ENCODE data around the gene PIAS3.

The PIAS3 gene

DNA sequence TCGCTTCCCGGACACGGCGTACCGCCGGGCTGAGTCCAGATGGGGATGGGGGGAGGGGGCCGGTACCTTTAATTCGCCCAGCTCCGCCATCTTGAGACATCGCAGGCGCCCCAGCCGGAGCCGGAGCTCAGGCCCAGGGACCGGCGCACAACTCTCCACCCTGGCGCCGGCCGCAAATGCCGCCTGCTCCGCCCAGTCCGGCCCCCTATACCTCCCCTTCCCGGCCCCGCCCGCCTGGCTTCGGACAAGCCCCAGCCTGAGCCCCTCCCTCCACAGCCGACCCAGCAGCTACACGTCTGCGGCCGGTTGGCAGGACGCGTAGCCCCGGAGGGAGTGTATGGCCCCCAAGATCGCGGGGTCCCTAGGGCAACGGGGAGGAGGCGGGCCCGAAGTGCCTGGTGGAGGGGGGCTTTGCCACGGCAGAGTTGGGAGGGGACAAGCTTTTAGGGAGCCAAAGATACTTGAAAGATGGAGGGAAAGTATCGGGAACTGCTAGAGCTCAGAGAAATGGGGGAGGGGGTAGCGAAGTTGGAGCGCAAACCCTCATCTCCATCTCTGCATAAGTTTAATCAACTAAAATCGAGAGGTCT is at the start of gene PIAS3:
PIAS3 (minus strand) TSS at position 181 of the 590 bp plus-strand sequence; CDS start at position 90, 91 bp downstream.
- H3K4me3 ChIP-seq (ENCODE audit: low read length), result peak within 1 kb of the TSS; percentile 74
- peak; percentile 75 for DNase-seq (ENCODE audit: low read depth)
- TF ChIP-seq, protein P1, sequence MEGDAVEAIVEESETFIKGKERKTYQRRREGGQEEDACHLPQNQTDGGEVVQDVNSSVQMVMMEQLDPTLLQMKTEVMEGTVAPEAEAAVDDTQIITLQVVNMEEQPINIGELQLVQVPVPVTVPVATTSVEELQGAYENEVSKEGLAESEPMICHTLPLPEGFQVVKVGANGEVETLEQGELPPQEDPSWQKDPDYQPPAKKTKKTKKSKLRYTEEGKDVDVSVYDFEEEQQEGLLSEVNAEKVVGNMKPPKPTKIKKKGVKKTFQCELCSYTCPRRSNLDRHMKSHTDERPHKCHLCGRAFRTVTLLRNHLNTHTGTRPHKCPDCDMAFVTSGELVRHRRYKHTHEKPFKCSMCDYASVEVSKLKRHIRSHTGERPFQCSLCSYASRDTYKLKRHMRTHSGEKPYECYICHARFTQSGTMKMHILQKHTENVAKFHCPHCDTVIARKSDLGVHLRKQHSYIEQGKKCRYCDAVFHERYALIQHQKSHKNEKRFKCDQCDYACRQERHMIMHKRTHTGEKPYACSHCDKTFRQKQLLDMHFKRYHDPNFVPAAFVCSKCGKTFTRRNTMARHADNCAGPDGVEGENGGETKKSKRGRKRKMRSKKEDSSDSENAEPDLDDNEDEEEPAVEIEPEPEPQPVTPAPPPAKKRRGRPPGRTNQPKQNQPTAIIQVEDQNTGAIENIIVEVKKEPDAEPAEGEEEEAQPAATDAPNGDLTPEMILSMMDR (conservative IDR thresholded peaks at IDR 0.05; ENCODE audit: low read depth, low read length), result no peak

DNA sequence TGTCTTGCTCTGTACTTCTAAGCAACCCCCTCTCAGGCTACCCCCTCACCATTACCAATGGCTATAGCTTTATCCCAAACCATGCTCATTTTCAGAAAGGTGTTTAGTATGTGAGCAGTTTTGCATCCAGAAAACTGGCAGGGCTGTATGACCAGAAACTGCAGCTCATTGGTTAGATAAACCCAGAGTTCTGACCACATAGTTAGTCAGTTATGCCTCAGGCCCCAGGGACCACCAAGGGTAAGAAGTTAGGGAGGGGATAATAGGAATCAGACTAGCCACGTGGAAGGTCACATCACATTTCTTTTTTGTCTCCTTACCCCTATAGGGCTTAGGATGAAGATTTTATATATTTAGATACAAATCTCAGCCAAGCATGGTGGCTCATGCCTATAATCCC is 49.8 kb upstream of the PIAS3 start:
- no peak overlapping the region for H3K4me3 ChIP-seq (ENCODE audit: low read length)
- TF ChIP-seq, protein P1 (conservative IDR thresholded peaks at IDR 0.05; ENCODE audit: low read depth, low read length), result no peak
- DNase-seq (ENCODE audit: low read depth), result no peak

DNA sequence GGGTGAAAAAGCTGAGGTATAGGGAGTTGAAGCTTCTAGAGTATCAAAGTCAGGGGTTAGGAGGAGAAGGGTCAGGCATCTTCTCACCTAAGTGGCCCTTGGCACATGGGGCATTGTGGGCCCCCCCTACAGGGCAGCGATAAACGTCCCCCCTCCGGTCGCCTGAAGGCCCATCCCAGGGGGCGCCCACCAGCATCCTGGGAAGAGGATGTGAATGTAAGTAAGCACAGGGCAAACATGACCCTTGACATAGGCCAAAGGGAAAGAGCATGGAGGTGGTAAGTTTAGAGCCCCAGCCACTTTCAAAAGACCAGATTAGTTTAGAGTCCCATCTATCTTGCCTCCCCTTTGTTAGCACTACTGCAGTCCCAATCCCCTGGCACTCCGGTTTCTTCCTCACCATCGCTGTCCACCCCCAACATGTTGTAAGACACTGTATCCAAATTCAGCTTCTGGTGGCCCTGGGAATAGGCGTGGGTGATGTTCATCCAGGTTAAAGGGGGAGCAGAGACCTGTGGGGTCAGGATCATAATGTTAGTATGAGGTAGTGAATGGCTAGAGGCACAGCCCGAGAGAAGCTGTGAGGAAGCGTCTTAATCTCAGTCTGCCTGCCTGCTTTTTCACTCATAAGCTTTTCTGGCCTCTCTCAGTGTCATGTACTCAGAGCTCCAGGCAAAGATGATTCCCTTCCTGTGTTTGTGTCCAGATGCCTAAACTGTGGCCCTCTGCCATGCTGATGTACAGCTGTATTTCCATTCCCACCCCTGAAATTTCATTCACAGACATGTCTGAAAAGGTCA is 48.3 kb upstream of the PIAS3 start:
- DNase-seq (ENCODE audit: low read depth), result no peak
- TF ChIP-seq, protein P1 (conservative IDR thresholded peaks at IDR 0.05; ENCODE audit: low read depth, low read length), result no peak
- H3K4me3 ChIP-seq (ENCODE audit: low read length), result no peak overlapping the region

DNA sequence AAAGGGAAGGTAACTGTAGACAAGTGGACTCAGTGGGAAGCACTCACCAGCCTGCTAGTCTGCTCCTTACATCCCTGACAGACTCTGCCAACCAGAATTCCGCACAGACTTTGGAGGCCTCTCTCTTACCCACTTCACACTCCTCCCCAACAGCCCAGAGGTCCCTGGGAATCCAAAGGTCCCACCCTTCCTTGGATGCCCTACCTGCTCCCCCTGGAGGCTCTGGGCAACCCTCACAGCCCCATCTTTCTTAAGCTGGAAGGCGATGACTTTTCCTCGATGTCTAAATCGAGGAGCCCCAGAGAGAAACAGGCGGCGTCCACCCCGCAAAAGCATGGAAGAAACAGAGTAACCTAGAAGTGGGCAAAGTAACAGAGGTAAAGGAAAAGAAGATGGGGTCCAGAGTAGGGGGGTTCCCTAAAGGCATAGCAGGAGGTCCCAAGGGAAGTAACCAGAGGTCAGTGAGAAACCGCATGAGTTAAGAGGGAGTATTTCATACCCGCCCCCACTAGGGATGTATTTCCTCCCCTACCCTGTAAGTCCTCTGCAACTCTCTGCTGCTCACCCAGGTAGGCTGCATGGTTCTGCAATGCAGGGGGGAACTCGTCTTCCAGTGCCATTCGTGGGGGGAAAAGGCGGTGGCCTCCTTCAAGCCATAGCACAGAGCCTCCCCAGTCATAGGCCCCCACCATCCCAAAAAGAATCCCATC is 42.6 kb upstream of the PIAS3 start:
- H3K4me3 ChIP-seq (ENCODE audit: low read length), result no peak overlapping the region
- no peak for DNase-seq (ENCODE audit: low read depth)
- TF ChIP-seq, protein P1 (conservative IDR thresholded peaks at IDR 0.05; ENCODE audit: low read depth, low read length), result peak; percentile 25

DNA sequence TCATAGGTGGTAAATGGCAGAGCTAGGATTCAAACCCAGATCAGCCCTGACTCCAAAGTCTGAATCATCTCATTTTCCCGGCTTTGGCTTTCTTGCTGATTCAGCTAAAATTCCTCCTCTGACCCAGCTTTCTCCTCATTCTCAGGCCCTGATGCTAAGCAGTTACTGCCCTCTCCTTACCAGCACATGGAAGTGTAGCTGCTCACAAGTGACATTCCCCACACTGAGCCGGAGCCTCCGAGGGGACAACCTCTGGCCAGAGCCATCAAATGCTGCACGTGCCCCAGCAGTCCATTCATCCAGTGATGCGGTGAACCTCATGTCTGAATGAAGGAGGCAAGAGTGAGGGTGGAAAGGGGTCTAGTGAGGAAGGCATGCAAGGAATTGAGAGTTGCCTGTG is 39.9 kb upstream of the PIAS3 start:
- TF ChIP-seq, protein P1 (conservative IDR thresholded peaks at IDR 0.05; ENCODE audit: low read depth, low read length), result no peak

DNA sequence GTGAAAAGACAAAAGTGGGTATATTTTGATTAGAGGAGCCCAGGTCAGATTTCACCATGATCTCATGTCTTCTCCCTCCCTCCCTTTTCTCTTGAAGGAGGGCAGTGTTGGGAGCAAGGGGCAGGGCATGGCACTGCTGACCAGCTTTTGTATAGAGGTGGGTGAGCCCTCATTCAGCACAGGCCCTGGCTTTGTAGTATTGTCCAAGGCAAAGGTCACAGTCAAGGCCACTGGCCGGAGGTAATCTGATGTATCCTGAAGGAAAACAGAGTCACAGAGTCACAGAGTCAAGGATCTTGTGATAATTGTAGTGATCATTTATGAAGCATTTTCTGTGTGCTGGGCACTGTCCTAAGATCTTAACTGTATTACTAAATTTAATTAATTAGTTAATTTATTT is 39.1 kb upstream of the PIAS3 start:
- DNase-seq (ENCODE audit: low read depth), result no peak

More for the DNA sequence above, 39.9 kb upstream of the PIAS3 start:
- no peak overlapping the region for H3K4me3 ChIP-seq (ENCODE audit: low read length)
- DNase-seq (ENCODE audit: low read depth), result no peak

More for the DNA sequence above, 39.1 kb upstream of the PIAS3 start:
- H3K4me3 ChIP-seq (ENCODE audit: low read length), result no peak overlapping the region
- TF ChIP-seq, protein P1 (conservative IDR thresholded peaks at IDR 0.05; ENCODE audit: low read depth, low read length), result no peak
